PC-3 (cell line): ENCODE results near the gene GSTM2. TPM values are rescaled to one million over a fixed set of nuclear protein-coding genes. Genes with fewer than 3 reads are reported as not detected.
"Not testable (repeated sequence)": the region's sequence is repeated elsewhere in the genome, so short reads cannot be mapped to it uniquely, and the experiment has no call there.

Source experiments
- ATAC-seq: fragments of 200-7000 bp; cut with Tn5 transposase; 2 replicates; pipeline ENCODE4 v1.9.1; 2020; ENCODE audit warnings: mild to moderate bottlenecking, moderate library complexity
- BruUV-seq: library from RNA; stranded (reverse); fragments of 400-500 nt; replicated peaks from 2 replicates; lab custom pipeline; 2021; lab: Mats Ljungman, UMichigan
- CTCF ChIA-PET: fragments of 300-600 bp; sonication (Branson Sonifier 250); formaldehyde crosslinking; loops from one replicate; lab custom pipeline; 2022; ENCODE audit warnings: antibody characterized with exemption; lab: Charles Lee
- POLR2A ChIA-PET: fragments of 300-600 bp; sonication (Branson Sonifier 250); formaldehyde crosslinking; loops from one replicate; lab custom pipeline; 2022; ENCODE audit warnings: antibody characterized with exemption; ENCODE audit not compliant: unreplicated experiment; lab: Charles Lee
- DNase-seq: peaks from one replicate; pipeline ENCODE4 v3.0.0-alpha.2; 2015
- H2AFZ ChIP-seq: fragments of 300-600 bp; sonication (generic); 2 replicates; pipeline ENCODE4 v1.6.0; 2016; ENCODE audit warnings: antibody characterized with exemption, low read length
- H3F3A ChIP-seq: fragments of 300-600 bp; sonication (generic); one replicate; pipeline ENCODE4 v1.6.0; 2017; ENCODE audit warnings: antibody characterized with exemption, low read length, control low read depth, mild to moderate bottlenecking; ENCODE audit not compliant: unreplicated experiment
- H3K27ac ChIP-seq: fragments of 300-600 bp; sonication (generic); 2 replicates; pipeline ENCODE4 v1.5.1; 2016; ENCODE audit warnings: mild to moderate bottlenecking, low read length
- H3K27me3 ChIP-seq: fragments of 300-600 bp; sonication (generic); 2 replicates; pipeline ENCODE4 v1.6.1; 2016; ENCODE audit warnings: low read length, mixed read lengths
- H3K36me3 ChIP-seq: fragments of 300-600 bp; sonication (generic); 2 replicates; pipeline ENCODE4 v1.6.1; 2016; ENCODE audit warnings: low read depth, mixed run types, low read length, mixed read lengths
- H3K4me1 ChIP-seq: fragments of 300-600 bp; sonication (generic); 2 replicates; pipeline ENCODE4 v1.5.1; 2016; ENCODE audit warnings: low read length; ENCODE audit not compliant: insufficient read depth
- H3K4me2 ChIP-seq: fragments of 300-600 bp; sonication (generic); 2 replicates; pipeline ENCODE4 v1.6.0; 2016; ENCODE audit warnings: low read length
- H3K4me3 ChIP-seq: fragments of 300-600 bp; sonication (generic); 2 replicates; pipeline ENCODE4 v1.5.1; 2016; ENCODE audit warnings: mild to moderate bottlenecking, low read length, mixed read lengths
- H3K79me2 ChIP-seq: fragments of 300-600 bp; sonication (generic); 2 replicates; pipeline ENCODE4 v1.6.1; 2017; ENCODE audit warnings: low read length, mixed read lengths
- H3K9ac ChIP-seq: fragments of 300-600 bp; sonication (generic); 2 replicates; pipeline ENCODE4 v1.6.0; 2016; ENCODE audit warnings: mild to moderate bottlenecking, low read length
- H3K9me2 ChIP-seq: fragments of 300-600 bp; sonication (generic); replicated peaks from 2 replicates; pipeline ENCODE4 v1.6.1; 2016; ENCODE audit warnings: mixed run types, low read length, mixed read lengths
- H3K9me3 ChIP-seq: fragments of 300-600 bp; sonication (generic); 2 replicates; pipeline ENCODE4 v1.6.1; 2016; ENCODE audit warnings: low read length, mixed read lengths
- H4K20me1 ChIP-seq: fragments of 300-600 bp; sonication (generic); 2 replicates; pipeline ENCODE4 v1.6.1; 2016; ENCODE audit warnings: low read length, mixed read lengths
- EZH2 ChIP-seq: fragments of 300-600 bp; sonication (generic); IDR thresholded peaks from one replicate; pipeline ENCODE4 v1.6.1; 2017; ENCODE audit warnings: antibody characterized with exemption, mild to moderate bottlenecking, low read length; ENCODE audit not compliant: unreplicated experiment
- EZH2phosphoT487 ChIP-seq: fragments of 300-600 bp; sonication (generic); IDR thresholded peaks from 2 replicates; pipeline ENCODE4 v1.6.1; 2018; ENCODE audit warnings: mild to moderate bottlenecking, antibody characterized with exemption, low read length, borderline replicate concordance
- intact Hi-C: fragments of 100-400 bp; cut with micrococcal nuclease; formaldehyde crosslinking; loops from 2 replicates; pipeline ENCODE4 v1.9.0; 2023
- total RNA-seq: library from RNA; depleted of rRNA; stranded (reverse); fragments of >200 nt; gene quantifications from 2 replicates; pipeline ENCODE4 v1.2.3, GENCODE V29; 2014
- TF ChIP-seq, protein P1 (sequence below): fragments of 300-600 bp; sonication (generic); conservative IDR thresholded peaks from 2 replicates; pipeline ENCODE4 v1.5.1; 2017; ENCODE audit warnings: antibody characterized with exemption, low read depth, mild to moderate bottlenecking, low read length

The GSTM2 gene
- total RNA-seq, 1 experiment from 2014 or later, result 38.6 TPM

DNA sequence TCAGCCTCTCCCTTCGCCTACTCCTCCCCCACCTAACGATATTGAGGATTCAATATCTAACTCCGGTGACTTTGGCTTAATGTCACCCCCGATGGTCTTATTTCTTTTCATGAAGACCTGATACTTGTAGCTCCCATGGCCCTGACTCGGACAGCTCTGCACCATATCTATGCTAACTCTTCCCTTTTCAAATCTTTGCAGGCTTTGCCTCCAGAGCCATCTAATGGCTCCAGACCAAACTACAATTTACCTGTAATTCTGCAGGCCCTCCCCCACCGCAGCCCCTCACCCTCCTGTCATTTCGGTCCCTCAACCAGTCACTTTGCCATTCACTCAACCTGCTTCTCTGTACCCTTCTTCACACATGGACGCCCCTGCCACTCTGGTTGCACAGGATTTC is 36.3 kb downstream of the GSTM2 start:
- CTCF ChIA-PET, result interaction anchor here (0.6 kb wide), 1 partner anchor 64 kb away, joined by 3 read pairs; no protein-coding TSS in a partner anchor
- Histone ChIP-seq H3K27me3 (no peaks in the 10 kb centered on the region), H3K9ac (no peak overlapping the region), H4K20me1 (no peaks in the 10 kb centered on the region), H3K4me1 (peaks cover 6% of the 10 kb centered on the region; the same call in 1 of the 2 replicates), H3K27ac (no peak overlapping the region), H3K79me2 (no peaks in the 10 kb centered on the region), H3K9me2 (no peaks in the 10 kb centered on the region), H3K4me2 (no peak overlapping the region), H3K4me3 (no peak overlapping the region), H2AFZ (no peak overlapping the region), H3F3A (no peaks in the 10 kb centered on the region), H3K9me3 (no peaks in the 10 kb centered on the region), H3K36me3 (no peaks in the 10 kb centered on the region)
- BruUV-seq, result no TSS peak
- POLR2A ChIA-PET, result interaction anchor here (0.6 kb wide), 1 partner anchor 552 kb away, joined by 6 read pairs; no protein-coding TSS in a partner anchor
- DNase-seq (no peak), ATAC-seq (no peak)
- TF ChIP-seq, protein P1, sequence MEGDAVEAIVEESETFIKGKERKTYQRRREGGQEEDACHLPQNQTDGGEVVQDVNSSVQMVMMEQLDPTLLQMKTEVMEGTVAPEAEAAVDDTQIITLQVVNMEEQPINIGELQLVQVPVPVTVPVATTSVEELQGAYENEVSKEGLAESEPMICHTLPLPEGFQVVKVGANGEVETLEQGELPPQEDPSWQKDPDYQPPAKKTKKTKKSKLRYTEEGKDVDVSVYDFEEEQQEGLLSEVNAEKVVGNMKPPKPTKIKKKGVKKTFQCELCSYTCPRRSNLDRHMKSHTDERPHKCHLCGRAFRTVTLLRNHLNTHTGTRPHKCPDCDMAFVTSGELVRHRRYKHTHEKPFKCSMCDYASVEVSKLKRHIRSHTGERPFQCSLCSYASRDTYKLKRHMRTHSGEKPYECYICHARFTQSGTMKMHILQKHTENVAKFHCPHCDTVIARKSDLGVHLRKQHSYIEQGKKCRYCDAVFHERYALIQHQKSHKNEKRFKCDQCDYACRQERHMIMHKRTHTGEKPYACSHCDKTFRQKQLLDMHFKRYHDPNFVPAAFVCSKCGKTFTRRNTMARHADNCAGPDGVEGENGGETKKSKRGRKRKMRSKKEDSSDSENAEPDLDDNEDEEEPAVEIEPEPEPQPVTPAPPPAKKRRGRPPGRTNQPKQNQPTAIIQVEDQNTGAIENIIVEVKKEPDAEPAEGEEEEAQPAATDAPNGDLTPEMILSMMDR, result no peak; the same call in 1 of the 2 replicates
- TF ChIP-seq EZH2phosphoT487, result no peak
- TF ChIP-seq EZH2, result no peak
- intact Hi-C loops, result loop anchor here (2.0 kb wide), 1 partner anchor 63 kb away; no protein-coding TSS in a partner anchor

DNA sequence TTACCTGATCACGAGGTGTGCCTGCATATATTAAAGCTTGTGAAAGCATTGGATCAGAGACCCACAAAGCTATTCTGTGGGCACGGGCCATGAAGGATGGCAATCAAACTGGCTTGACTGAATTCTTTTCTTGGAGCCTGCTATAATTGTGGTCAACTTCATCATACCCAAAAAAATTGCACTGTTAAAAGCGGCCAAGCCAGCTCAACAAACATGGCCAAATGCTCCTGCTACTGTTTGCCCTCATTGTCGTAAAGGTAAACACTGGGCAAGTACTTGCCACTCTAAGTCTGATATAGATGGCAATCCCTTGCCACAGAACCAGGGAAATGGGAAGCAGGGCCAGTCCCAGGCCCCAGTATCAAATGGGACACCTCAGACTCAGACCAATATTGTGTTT is 37.6 kb downstream of the GSTM2 start:
- Histone ChIP-seq H3K9me3 (no peaks in the 10 kb centered on the region), H3K9ac (no peak overlapping the region), H3K4me2 (no peak overlapping the region), H3K27ac (no peak overlapping the region; the same call in 1 of the 2 replicates), H4K20me1 (no peaks in the 10 kb centered on the region), H2AFZ (no peak overlapping the region), H3K79me2 (no peaks in the 10 kb centered on the region), H3K27me3 (no peaks in the 10 kb centered on the region), H3F3A (no peaks in the 10 kb centered on the region), H3K9me2 (no peaks in the 10 kb centered on the region), H3K4me1 (peaks cover 6% of the 10 kb centered on the region; the same call in 1 of the 2 replicates), H3K4me3 (no peak overlapping the region), H3K36me3 (no peaks in the 10 kb centered on the region)
- BruUV-seq, result no TSS peak
- peak; percentile 65 for DNase-seq
- intact Hi-C loops, result loop anchor here (2.0 kb wide), 1 partner anchor 65 kb away; no protein-coding TSS in a partner anchor
- TF ChIP-seq, protein P1, result no peak
- TF ChIP-seq EZH2phosphoT487, result no peak
- peak; percentile 15; the same call in 1 of the 2 replicates for ATAC-seq
- ChIA-PET CTCF (no interaction called here), POLR2A (no interaction called here)

DNA sequence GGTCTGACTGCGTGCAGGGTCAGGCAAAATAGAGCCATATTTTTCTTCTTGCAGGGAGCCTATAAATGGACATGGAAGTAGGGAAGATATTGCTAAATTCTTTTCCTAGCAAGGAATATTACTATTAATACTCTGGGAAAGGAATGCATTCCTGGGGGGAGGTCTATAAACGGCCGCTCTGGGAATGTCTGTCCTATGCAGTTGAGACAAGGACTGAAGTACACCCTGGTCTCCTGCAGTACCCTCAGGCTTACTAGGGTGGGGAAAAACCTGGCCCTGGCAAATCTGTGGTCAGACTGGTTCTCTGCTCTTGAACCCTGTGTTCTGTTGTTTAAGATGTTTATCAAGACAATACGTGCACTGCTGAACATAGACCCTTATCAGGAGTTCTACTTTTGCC is 41.1 kb downstream of the GSTM2 start:
- H3F3A ChIP-seq, H3K4me2 ChIP-seq, H4K20me1 ChIP-seq, H2AFZ ChIP-seq, H3K4me1 ChIP-seq, BruUV-seq, H3K9me2 ChIP-seq, H3K36me3 ChIP-seq, POLR2A ChIA-PET, H3K79me2 ChIP-seq, ATAC-seq, H3K9ac ChIP-seq, H3K27ac ChIP-seq, H3K27me3 ChIP-seq, H3K9me3 ChIP-seq, CTCF ChIA-PET, intact Hi-C loops, DNase-seq, H3K4me3 ChIP-seq: not testable (repeated sequence)

DNA sequence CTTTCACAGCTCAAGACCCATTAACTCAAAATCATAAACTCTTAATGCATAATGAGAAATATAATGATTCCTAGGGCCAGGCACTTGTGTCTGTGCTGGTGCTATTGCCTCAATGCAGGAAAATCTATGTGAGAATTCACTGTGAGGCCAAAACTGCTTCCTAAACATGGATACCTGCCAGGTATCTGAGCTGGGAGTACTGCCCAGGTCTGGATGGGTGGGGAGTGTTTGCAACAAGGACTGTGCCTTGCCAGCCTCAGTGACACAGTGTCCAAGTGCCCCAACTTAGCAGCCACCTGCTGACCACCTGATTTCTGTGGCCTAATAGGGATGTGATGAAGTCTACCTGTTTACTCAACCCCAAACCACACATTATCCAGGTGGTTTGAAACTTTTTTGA is 42.0 kb downstream of the GSTM2 start:
- intact Hi-C loops, DNase-seq, CTCF ChIA-PET, H3K4me2 ChIP-seq, H3K4me3 ChIP-seq, H3K27ac ChIP-seq, H3K36me3 ChIP-seq, H3K9me2 ChIP-seq, POLR2A ChIA-PET, H4K20me1 ChIP-seq, H3K27me3 ChIP-seq, H3K4me1 ChIP-seq, H3K9ac ChIP-seq, H3F3A ChIP-seq, ATAC-seq, H3K9me3 ChIP-seq, H3K79me2 ChIP-seq, BruUV-seq, H2AFZ ChIP-seq: not testable (repeated sequence)

DNA sequence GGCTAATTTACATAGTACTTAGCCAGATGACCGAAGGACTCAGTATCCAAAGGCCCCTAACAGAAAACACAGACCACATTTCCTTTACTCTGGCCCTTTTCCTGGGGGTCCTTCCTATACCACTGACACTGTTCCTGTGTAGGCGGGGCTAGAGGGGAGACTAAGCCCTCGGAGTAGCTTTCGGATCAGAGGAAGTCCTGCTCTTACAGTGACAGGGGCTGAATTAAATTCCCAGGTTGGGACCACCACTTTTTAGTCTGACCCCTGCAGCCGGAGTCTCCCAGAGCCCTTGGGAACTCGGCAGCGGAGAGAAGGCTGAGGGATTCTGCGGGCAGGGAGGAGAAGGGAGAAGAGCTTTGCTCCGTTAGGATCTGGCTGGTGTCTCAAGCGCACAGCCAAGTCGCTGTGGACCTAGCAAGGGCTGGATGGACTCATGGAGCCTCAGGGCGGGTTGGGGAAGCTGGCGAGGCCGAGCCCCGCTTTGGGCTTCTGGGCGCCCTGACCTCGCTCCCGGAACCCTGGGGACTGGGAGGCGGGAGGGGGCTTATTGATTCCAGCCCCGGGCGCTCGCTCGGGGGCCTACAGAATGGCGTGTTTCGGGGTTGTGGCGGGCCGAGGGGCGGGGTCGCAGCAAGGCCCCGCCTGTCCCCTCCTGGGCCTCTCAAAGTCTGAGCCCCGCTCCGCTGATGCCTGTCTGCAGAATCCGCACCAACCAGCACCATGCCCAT is 43.9 kb downstream of the GSTM2 start, which contains the start of gene GSTM5:
Gene GSTM5, plus strand, starts transcription at position 659 of the 728 bp plus-strand sequence. Its CDS starts 62 bp downstream, at position 721.
- H3K4me2 ChIP-seq, H3K9me3 ChIP-seq, intact Hi-C loops, H3K27ac ChIP-seq, POLR2A ChIA-PET, H3F3A ChIP-seq, H3K4me1 ChIP-seq, ATAC-seq, H2AFZ ChIP-seq, H3K79me2 ChIP-seq, H3K4me3 ChIP-seq, H3K9ac ChIP-seq, H3K27me3 ChIP-seq, H3K36me3 ChIP-seq, DNase-seq, H3K9me2 ChIP-seq, CTCF ChIA-PET, H4K20me1 ChIP-seq, BruUV-seq: not testable (repeated sequence)
